Renal cortical epithelial cell (primary cell): ENCODE data around the gene ADAT3. TPM values are rescaled to one million over a fixed set of nuclear protein-coding genes. Genes with fewer than 3 reads are reported as not detected.

Experiments
- DNase-seq: peaks from one replicate; pipeline ENCODE4 v3.0.0-alpha.2; 2011; ENCODE audit warnings: low read depth
- total RNA-seq: library from RNA; depleted of rRNA; stranded (reverse); fragments of >200 nt; gene quantifications from 2 replicates; pipeline ENCODE4 v1.2.3, GENCODE V29; 2014

ADAT3 gene
- total RNA-seq, 1 donor from 2014 or later, result 6.5 TPM

- no peak for DNase-seq
Measured at GRCh38 chr19:1956868-1957492, 51.8 kb downstream of the ADAT3 start.

GRCh38 chr19:1957562-1958248 lies 52.5 kb downstream of the ADAT3 start:
- DNase-seq, result no peak

- DNase-seq, result no peak
Measured at GRCh38 chr19:1959928-1960589, 54.9 kb downstream of the ADAT3 start.

GRCh38 chr19:1961000-1961883 lies 56.0 kb downstream of the ADAT3 start:
- DNase-seq, result peak; percentile 90

GRCh38 chr19:1962674-1963073 lies 57.5 kb downstream of the ADAT3 start:
- DNase-seq, result no peak

Other genes with a start within 250 kb of the ADAT3 start
- not detected in 2 replicates for gene ONECUT3, start 151.9 kb upstream of the ADAT3 start, total RNA-seq
- gene ATP8B3, start 93.1 kb upstream of the ADAT3 start, total RNA-seq, result 2.4 and 4.2 TPM in 2 replicates
- gene REXO1, start 56.9 kb upstream of the ADAT3 start, total RNA-seq, result 3.6 and 14.0 TPM in 2 replicates
- gene KLF16, start 41.8 kb upstream of the ADAT3 start, total RNA-seq, result 7.2 and 8.3 TPM in 2 replicates
- 34.2 and 46.7 TPM in 2 replicates for gene ABHD17A, start 19.9 kb upstream of the ADAT3 start, total RNA-seq
- 45.5 and 135 TPM in 2 replicates for gene SCAMP4, start within 50 bp of the ADAT3 start, total RNA-seq
- gene CSNK1G2, start 35.8 kb downstream of the ADAT3 start, total RNA-seq, result 65.1 and 78.4 TPM in 2 replicates
- gene BTBD2, start 110.3 kb downstream of the ADAT3 start, total RNA-seq, result 31.4 and 144 TPM in 2 replicates
- gene MKNK2, start 145.8 kb downstream of the ADAT3 start, total RNA-seq, result 78.8 and 193 TPM in 2 replicates
- gene MOB3A, start 190.9 kb downstream of the ADAT3 start, total RNA-seq, result 16.0 and 46.7 TPM in 2 replicates
- gene IZUMO4, start 191.5 kb downstream of the ADAT3 start, total RNA-seq, result 0.89 and 3.5 TPM in 2 replicates
- gene AP3D1, start 246.2 kb downstream of the ADAT3 start, total RNA-seq, result 111 and 175 TPM in 2 replicates